HG03103 (cell line): Measurements from ENCODE around the gene BTBD17.

Experiments
- ATAC-seq: cut with Tn5 transposase; IDR thresholded peaks from one replicate; pipeline ENCODE4 v1.9.1; 2021; ENCODE audit warnings: low read depth; ENCODE audit not compliant: unreplicated experiment

BTBD17 gene

GRCh38 chr17:74362069-74362405, 369 bp upstream of the BTBD17 start:
- no peak for ATAC-seq

DNA sequence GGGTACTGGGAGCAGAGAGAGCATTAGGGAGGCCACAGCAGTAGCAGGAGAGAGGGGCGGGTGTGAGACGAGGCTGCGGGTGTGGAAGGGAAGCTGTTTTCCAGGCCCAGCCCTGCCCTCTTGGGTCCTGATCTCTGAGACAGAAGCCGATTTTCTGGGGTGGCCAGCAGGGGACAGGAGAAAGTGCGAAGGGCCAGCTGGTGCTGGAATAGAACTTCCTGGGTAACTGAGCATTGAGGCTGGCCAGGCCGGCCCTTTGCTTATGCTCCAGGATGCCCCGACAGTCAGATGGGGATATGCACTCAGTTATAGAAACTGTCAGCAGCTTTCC, 804 bp downstream of the BTBD17 start:
- ATAC-seq = no peak

DNA sequence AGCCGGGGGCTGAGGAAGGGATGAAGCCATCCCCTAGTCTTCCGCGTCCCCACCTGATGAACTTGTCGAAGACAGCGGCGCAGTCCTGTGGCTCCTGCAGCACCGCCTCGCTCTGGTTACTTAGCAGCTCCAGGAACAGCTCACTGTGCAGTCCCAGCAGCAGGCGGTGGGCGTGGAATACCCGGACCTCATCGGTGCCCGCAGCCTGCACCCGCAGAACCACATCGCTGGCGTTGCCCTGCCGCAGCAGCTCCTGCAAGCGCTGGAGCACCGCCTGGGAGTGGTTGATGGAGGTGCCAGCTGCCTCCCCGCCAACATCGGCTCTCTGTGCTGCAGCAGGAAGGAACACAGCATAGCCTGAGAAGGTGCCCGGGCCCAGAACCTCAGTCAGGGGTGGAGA, 1.8 kb downstream of the BTBD17 start:
- ATAC-seq = no peak

GRCh38 chr17:74358697-74359096, 3.0 kb downstream of the BTBD17 start:
- no peak for ATAC-seq

DNA sequence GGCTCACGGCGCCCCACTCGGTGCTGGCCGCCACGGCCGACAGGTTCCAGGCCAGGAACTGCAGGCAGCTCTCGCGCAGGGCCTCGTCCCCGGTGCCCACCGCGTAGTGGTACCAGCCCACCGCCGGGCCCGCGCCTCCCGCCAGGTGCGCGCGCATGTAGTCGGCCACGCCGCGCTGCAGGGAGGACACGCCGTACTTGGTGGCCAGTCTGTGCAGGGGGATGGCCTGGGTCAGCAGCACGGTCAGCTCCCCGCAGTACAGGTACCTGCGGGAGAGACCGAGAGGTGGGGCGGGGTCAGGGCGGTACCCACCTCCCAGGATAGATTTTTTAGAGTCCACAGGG, 4.2 kb downstream of the BTBD17 start:
- no peak for ATAC-seq

DNA sequence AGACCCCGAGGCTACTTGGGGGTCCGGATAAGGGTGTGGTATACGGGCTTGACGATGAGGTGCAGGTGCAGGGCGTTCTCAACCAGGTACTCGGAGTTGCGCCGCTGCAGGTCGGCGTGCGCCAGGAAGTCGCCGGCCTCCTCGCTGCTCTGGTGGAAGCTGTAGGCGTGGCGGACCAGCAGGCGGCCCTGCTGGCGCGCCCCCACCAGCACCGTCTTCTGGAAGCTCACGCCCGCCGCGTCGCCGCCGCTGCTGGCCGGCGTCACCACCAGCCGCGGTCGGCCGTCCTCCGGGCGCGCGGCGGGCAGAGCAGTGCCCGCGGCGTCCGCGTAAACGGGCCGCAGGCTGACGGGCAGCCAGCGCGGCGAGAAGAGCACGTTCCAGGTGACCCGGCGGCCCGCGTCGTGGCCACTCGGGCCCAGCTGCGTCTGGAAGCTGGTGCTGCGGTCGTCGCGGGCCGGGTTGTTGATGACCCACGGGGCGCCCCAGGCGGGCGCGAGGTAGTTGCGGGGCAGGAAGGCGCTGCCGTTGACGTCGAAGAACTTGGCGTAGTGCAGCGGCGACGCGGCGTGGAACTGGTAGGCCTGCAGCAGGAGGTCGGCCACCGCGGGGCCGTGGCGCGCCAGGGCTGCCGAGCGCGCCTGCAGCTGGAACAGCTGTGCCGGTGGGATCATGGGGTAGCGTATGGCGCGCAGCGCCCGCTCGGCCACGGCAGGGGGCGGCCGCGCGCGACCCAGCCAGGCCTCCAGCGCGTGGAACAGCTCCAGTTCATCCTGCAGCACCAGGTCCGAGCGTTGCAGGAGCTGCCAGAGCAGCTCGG, 4.8 kb downstream of the BTBD17 start:
- ATAC-seq = no peak

DNA sequence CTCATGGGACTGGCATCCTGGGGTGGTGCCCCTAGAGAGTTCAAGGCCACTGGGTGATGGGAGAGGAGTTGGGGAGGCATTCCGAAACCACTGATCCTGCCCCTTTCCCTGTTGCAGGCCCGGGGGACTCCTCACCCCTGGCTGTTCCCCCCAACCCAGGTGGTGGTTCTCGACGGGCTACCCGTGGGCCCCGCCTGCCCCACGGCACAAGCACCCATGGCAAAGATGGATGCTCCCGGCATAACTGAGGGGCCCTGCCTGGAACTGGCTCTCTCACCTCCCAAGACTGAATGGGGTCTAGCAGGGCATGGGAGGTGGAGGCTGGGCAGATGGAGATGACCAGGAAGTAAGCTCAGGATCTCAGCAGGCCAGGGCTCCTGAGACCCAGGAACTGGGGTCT, 6.6 kb downstream of the BTBD17 start:
- ATAC-seq = no peak

GRCh38 chr17:74354561-74354960, 7.1 kb downstream of the BTBD17 start:
- ATAC-seq = no peak

DNA sequence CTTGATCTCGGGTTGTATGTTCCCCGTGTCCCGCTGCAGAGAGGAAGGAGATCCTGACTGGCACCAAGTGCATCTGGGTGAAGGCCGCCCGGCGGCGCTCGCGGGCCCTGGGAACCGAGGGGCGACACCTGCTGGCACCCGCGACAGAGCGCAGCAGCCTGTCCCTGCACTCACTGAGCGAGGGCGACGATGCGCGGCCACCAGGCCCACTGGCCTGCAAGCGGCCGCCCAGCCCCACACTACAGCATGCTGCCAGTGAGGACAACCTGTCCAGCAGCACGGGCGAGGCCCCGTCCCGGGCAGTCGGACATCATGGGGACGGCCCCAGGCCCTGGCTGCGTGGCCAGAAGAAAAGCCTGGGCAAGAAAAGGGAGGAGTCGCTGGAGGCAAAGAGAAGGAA, 7.5 kb downstream of the BTBD17 start:
- no peak for ATAC-seq

GRCh38 chr17:74353446-74354060, 8.1 kb downstream of the BTBD17 start:
- no peak for ATAC-seq

DNA sequence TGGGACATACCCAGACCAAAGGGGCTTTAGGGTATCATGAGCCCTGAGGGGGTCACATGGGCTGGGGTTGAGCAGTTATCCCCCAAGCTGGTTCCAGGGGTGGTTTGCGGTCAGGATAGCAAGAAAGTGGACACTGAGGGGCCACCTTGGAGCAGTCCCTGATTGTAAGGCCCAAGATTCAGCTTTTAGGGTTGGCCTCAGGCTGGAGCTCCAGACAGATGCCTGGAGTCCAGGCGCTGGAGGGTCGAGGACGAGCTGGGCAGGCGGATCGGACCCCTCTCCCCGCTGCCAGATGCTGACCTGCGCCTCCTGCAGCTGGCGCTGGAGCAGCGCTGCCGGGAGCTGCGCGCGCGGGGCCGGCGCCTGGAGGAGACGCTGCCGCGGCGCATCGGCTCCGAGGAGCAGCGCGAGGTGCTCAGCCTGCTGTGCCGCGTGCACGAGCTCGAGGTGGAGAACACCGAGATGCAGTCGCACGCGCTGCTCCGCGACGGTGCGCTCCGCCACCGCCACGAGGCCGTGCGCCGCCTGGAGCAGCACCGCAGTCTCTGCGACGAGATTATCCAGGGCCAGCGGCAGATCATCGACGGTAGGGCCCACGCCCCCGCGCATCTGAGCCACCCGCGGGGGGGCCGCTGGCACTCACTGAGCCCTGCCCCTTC, 10.0 kb downstream of the BTBD17 start:
- ATAC-seq = no peak

DNA sequence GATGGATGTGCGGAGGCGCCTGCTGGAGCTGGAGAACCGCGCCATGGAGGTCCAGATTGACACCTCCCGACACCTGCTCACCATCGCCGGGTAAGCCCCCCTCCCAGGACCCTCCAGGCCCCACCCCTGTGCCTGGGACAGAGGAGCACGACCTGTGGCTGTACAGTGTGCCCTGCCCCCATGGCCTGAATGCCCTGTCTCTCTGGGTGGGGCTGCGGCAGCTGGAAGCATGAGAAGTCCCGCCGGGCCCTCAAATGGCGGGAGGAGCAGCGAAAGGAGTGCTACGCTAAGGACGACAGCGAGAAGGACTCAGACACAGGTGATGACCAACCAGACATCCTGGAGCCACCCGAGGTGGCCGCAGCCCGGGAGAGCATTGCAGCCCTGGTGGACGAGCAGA, 11.2 kb downstream of the BTBD17 start:
- no peak for ATAC-seq

DNA sequence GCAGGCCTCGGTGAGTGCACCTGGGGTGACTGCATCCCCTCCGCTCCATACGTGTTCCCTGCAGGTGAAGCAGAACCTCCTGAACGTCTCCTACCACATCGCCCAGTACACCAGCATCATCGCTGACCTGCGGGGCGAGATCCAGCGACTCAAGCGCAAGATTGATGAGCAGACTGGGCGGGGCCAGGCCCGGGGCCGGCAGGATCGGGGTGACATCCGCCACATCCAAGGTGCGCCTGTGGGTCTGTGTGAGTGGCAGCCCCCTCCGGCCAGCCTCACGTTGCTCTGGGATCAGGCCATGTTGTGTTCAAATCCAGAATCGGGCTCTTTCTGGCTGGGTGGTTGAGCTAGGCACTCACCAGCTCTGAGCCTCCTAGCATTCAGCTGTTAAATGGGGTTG, 12.5 kb downstream of the BTBD17 start:
- ATAC-seq = no peak

DNA sequence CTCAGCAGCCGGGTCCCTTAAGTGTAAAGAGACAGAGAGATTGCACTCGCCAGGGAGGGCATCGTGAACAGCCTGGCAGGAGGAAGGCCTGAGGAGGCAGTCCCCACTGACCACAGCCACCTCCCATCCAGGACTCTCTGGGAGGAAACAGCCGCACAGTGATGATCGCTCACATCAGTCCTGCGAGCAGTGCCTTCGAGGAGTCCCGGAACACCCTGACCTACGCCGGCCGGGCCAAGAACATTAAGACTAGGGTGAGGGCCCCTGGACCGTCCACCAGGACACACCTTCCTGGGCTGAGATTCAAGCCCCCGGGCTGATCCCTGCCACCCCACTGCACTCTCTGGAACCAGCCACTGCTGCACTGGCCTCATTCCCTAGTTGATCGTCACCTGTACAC, 14.0 kb downstream of the BTBD17 start:
- ATAC-seq = no peak

DNA sequence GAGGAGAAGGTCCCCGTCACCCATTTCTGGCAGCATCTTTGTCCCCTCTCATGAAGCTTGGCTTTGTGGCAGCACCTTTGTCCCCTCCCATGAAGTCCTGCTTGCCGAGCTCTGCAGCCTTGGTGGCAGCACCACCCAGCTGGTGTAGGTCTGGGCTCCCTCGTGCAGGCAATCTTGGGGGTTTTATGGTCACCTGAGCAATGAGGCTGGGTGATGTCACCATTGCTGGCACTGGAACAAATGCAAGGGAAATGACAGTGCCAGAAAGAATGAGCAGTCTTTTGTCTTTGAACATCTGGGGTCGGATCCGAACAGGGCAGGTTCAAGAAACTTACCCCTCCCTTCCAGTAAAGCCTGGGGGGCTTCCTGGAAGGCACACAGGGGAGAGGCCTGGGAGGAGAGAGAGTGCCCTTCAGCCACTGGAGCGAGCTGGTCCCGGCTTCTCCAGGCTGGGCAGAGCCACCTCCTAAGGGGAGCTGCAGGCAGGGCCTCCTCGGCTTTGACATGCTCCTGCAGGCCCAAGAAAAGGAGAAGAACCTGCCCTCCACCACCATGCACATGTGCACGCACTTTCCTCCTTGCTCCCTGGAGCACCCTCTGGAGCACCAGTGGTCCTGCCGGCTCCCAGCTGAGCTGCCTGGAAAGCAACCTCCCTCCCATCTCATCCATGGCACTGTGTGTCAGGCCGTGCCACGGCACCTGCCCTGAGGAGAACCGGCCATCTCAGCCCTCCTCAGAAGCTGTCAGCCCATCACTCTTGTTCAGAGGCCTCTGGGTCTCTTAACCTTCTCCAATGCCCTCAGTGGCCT, 16.0 kb downstream of the BTBD17 start:
- ATAC-seq = no peak

GRCh38 chr17:74344658-74345057, 17.0 kb downstream of the BTBD17 start:
- no peak for ATAC-seq

DNA sequence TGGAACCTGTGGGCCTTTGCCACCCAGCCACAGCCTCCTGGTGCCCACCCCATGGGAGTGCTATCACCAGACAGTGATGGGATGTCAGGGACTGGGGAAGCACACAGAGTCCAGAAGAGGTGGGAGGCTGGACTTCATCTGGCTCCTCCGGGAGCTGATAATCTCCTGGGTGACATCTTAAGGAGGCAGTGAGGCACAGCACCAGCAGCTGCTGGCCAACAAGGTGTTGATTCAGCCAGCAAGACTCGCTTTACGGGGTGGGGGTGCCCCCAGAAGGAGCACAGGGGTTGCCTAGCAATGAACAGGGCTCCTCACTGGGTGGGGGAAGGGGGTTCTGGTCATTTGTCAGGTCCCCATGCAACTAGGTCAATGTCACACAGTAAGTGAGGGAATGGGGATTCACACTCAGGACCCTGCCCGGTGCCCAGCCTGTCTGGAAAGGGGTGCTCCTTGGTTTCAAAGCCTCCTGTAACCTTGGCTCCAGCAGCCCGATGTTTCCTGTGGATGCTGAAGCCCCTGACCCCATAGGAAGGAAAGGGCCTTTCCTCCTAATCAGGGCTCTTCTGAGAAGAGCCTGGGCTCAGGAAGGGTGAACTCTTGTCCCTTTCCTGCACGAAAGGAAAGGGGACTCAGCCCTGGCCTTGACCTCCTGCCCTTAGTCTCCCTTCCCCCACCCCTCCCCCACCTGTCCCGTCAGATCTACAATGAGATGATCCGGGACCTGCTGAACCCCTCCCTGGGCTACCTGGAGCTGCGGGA, 18.0 kb downstream of the BTBD17 start:
- ATAC-seq = no peak

GRCh38 chr17:74343121-74343520, 18.5 kb downstream of the BTBD17 start:
- ATAC-seq = no peak

- ATAC-seq = no peak
Measured at GRCh38 chr17:74342224-74342623, 19.4 kb downstream of the BTBD17 start.

GRCh38 chr17:74340470-74341023, 21.1 kb downstream of the BTBD17 start:
- no peak for ATAC-seq
